ENCODE results near the gene HIP1R.
"Not testable (repeated sequence)": the region's sequence is repeated elsewhere in the genome, so short reads cannot be mapped to it uniquely, and the experiment has no call there.

Gene HIP1R

DNA sequence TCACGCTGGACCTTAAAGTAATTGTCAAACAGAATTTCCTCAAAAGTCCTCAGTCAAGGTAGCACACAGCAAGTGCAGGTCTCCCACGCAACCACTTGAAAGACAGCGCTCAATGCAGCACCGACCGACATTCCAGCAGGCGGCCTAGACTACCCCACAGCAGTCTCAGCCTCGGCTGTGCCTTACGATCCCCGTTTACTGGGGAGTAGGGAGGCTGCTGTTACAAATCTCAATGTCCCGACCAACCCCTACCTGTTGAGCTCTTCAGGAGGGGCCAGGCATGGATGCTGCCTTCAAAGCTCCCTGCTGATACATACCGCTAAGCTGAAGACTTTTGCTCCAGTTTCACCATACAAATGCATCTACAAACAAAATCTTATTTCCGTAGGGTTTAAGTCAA, 38.8 kb downstream of the HIP1R start:
- no peak for DNase-seq (ENCODE audit: low spot score)

DNA sequence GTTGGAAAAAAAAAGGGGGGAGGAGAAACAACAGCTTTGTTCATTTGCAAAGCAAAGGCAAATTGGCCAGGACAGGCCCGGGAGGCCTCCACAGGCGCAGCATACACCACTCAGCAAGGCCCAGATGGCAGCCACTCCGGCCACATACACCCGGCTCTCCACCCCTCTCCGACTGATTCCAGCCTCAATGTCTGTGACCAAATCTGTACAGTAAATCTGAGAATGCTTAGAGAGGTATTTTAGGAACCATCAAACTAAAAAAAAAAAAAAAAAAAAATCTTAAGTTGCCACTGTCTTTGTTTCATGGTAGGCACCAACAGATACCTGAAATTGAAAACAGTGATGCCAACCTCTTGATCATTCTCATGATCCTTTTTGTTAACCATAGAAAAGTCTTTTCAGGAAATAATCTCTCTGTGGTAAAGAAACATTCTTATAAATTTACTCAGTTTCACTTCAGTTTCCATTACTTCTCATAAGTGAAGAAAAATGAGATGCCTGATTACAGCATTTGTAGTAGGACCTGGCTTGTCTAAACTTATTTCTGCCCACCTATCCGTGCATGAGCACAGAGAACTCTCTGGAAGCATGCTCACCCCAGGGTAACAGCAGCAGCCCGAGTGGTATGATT, 40.4 kb downstream of the HIP1R start:
- no peak for DNase-seq (ENCODE audit: low spot score)

DNA sequence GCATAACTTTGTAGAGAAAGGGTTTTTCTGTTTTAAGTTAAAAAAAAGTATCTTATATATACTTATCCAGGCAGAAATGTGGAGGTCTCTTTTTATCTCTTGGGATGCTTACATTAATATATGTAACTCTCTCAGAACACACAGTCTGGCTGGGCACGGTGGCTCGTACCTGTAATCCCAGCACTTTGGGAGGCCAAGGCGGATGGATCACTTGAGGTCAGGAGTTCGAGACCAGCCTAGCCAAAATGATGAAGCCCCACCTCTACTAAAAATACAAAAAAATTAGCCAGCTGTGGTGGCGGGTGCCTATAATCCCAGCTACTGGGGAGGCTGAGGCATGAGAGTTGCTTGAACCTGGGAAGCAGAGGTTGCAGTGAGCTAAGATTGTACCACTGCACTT, 41.0 kb downstream of the HIP1R start:
- DNase-seq (ENCODE audit: low spot score) = not testable (repeated sequence)

DNA sequence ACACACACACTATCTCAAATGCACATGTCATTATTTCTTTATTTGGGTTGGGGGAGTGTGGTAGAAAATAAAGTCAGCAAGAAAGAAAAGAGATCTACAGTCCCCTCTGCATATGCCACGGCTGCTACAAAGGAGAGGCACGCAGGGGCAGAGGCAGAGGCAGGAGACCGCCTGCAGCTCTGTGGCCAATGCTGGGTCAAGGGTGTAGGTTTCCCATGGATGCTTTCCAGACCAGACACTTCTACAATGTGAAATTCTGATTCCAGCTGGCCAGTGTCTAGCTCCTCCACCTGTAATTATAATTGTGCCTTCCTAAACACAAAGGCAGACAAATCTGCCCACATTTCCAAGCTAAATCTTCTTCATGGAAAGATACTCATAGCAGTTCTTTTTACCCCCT, 41.5 kb downstream of the HIP1R start:
- no peak for DNase-seq (ENCODE audit: low spot score)

DNA sequence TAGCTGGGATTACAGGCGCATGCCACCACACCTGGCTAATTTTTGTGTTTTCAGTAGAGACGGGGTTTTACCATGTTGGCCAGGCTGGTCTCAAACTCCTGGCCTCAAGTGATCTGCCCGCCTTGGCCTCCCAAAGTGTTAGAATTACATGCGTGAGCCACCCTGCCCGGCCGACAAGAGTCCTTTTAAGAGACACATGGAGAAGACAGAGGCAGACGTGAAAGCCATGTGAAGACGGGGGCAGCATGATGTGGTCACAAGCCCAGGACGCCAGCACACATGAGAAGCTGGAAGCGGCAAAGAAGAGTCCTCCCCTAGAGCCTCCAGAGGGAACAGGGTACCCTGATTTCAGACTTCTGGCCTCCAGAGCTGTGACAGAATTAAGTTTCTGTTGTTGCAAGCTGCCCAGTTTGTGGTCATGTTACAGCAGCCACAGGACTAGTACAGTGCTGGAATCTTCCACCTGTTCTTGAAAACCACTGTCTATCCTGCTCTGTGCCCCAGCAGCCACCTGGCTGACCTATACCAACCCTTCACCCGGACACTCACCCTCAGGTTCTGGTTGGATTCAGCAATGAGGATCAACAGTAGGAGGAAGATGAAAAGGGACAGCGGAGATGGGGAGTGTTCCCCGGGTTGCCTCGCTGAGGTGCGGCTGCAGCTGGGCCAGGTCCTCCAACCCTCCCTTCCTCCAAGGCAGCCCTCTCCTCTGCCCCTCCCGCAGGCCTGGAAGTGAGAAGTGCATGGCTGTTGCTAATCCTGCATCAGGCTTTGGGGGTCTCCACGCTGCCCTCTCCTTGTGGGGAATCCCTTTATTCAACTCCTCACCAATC, 43.7 kb downstream of the HIP1R start:
- no peak for DNase-seq (ENCODE audit: low spot score)

DNA sequence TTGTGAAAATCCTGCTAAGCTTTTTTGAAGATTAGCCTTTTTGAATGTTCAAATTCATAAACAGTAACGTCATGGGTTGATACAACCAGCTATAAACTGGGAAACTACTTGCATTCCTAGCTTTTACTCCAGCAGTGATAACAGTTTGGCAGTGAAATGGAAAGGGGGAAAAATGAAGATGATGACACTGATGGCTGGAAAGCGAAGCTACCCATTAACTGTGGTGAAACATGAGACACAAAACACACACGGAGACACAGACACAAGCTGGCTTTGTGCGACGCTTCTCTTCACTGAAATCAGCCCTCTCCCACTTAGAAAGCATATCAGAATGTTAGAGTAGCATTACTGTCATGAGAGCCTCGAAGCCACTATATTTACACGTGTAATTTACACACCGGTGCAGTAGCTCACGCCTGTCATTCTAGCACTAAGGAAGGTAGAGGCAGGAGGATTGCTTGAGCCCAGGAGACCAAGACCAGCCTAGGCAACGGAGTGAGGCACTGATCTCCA, 45.0 kb downstream of the HIP1R start:
- DNase-seq (ENCODE audit: low spot score) = no peak

DNA sequence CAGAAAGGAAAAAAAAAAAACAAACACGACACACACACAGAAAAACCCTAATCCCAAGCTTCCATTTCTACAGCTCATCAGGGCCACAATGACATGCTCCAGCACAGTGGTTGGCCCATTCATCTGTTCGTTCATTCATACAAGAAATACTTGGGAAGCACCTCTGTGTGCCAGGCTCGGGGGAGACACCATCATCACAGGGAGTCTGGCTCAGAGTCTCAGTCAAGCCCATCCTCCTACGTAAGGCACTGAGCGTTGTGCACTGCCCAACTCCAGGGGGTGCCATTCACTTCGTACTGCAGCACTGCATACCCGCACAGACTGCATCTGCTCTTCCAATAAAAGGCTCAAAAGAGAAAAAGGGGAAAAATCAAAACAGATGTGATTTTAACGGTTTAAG, 45.4 kb downstream of the HIP1R start:
- no peak for DNase-seq (ENCODE audit: low spot score)

DNA sequence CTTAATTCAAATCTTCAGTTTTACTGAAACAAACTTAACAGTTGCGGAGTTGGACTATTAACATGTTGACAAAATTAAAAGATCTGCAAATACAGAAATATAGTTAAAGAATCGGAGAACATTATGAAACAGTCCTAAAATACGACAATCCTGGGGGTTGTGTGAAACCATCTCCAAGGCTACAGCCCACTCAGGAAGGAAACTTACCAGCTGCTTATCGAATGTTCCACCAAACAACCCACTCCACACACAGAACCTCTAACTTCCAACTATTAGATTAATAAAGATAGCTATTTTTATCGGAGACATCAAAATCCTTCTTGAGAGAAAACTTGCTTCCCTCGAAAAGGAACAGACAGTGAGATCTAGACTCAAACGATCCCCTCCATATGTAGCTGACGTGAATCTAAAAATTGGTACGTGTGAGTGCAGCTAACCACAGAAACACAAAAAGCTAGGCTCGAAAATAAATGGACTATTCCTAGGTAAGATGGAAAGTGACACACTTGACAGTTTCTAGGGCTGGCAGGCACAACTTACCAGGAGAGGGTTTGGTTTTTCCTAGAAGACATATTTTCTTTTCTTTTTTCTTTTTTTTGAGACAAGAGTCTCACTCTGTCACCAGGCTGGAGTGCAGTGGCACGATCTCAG, 47.8 kb downstream of the HIP1R start:
- no peak for DNase-seq (ENCODE audit: low spot score)

DNA sequence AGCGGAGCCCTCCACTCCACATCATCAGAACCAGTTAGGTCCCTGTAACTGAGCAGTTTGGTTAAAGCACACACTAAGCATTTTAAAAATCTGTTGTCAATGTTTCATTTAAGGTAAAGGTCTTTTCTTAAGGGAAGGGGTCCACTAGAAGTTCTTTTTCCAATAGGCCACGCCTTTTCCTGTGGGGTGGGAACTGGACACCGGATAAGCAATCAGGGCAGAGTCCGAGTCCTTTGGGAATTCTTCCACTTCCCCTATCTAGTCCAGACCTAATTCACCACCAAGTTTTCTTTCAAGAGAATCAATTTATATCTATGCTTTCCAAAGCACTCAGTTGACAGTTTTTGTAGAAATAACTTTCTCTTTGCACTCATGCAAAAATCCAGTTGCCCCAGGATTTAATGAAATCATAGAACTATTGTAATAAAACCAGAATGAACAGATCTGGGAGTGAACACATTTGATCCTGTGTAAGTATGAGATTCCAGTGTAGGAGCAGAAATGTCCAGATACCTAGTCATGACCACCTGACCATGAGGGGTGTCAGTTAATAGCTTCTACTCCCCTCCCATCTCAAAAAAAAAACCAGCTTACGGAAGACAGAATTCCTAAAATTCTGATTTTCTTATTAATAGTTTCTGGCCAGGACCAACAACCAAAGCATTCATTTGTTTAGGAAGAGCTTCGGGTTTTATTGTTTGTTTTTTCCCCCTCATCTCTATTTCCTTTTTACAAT, 49.0 kb downstream of the HIP1R start:
- no peak for DNase-seq (ENCODE audit: low spot score)

DNA sequence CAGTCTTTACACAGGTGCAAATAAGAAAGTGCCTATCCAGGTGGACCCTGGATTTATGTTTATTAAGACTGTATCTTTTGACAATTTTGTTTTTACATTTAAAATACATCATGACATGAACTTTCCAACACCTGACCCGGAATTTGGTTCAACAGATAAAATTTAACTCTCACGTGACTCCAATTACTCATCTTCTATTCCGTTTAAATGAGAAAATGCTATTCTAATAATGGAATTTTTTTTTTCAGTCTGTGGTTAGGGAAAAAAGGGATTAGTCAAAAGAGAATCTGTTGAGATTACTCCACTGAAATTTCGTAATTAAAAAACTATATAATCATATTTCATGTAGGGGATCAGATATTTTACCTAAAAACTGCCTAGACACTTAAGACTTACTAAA, 49.6 kb downstream of the HIP1R start:
- DNase-seq (ENCODE audit: low spot score) = no peak

DNA sequence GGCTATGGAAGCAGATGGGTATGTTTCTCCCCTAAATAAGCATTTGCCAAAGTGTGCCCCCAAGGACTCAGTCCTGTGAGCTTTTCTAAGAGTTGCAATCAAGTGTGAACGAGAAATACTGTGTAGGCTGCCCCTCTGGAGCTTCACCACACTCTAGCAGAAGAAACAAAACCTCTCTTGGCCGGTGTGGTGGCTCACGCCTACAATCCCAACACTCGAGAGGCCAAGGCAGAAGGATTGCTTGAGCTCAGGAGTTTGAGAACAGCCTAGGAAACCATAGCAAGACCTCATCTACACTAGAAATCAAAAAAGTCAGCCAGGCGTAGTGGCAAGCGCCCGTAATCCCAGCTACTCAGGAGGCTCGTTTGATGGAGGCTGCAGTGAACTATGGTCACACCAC, 50.9 kb downstream of the HIP1R start:
- no peak for DNase-seq (ENCODE audit: low spot score)

DNA sequence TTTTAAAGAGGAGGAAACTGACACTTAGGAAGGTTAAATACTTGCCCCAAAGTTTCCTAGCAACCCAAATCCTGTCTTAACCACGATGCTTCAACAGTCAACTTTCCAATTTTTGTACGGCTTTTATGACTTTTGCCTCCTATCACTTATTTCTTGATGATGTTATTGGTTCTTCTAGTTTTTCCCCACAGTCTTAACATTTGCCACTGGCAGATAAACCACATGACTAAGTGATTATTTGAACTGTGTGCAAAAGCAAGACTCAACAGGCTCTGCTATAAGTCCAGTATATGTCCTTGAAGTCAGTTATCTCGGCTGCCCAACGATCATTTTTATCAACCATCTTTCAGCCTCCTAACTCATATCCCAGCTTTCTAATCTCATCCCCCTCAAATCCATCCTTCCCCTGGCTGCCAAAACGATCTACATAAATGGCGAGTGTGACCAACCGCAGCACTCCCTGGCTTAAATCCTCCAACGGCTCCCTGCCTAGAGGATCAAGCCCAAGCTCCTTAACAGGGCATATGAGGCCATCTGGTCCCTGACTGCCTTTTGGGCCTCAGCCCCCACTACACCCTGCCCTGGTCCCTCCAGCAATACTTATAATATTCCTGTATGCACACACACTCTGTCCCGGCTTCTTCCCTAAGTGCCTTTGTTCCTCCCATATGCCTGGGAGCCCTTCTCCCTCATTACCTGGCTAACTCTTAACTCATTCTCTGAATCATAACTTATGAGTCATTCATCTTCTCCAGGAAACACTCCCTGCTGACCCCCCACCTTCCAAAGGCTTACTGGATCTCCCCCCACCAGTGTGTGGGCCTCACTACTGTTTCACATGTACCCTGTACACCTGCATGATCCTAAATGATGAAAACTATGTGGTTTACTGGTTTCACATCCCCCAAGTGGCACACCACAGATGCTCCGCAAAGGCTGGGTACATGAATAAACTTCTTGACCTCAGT, 51.9 kb downstream of the HIP1R start:
- DNase-seq (ENCODE audit: low spot score) = peak; percentile 92

DNA sequence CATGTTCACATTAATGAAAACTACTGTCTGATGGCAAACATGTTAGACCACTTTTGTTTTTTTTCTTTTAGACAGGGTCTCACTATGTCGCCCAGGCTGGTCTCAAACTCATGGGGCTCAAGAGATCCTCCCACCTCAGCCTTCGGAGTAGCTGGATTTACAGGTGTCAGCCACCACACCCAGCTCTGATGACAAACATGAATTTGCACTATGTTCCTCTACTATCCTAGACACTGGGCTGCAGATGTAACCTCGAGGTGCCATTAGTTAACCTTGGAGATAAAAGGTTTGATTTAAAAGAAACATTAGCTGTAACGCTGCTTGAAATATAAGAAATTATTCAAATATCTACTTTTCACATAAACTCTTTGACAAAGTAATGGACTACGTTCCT, 52.6 kb downstream of the HIP1R start:
- peak; percentile 60 for DNase-seq (ENCODE audit: low spot score)

DNA sequence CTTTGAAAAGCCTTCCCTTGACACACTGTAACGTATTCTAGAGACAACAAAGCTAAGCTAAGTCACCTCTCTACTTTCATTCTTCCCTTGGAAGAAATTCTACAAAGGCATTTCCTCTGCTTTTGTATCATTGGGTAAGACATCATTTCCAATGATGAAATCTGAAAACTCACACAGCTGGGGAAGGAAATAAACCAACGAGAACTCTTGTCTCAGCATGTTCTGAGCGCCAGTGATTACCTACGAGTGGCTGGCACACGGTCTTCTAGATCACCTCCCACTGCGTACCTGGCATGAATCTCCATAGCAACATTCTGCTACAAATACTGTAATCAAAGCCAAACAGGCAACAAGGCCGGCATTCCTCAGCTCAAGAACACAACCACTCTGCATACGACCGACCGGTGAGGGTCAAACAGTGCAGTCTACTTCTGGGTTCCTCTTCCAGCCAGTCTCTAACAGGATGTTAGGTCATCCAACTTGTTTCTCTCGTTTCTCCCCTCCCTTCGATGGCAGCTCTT, 53.0 kb downstream of the HIP1R start:
- peak; percentile 81 for DNase-seq (ENCODE audit: low spot score)

DNA sequence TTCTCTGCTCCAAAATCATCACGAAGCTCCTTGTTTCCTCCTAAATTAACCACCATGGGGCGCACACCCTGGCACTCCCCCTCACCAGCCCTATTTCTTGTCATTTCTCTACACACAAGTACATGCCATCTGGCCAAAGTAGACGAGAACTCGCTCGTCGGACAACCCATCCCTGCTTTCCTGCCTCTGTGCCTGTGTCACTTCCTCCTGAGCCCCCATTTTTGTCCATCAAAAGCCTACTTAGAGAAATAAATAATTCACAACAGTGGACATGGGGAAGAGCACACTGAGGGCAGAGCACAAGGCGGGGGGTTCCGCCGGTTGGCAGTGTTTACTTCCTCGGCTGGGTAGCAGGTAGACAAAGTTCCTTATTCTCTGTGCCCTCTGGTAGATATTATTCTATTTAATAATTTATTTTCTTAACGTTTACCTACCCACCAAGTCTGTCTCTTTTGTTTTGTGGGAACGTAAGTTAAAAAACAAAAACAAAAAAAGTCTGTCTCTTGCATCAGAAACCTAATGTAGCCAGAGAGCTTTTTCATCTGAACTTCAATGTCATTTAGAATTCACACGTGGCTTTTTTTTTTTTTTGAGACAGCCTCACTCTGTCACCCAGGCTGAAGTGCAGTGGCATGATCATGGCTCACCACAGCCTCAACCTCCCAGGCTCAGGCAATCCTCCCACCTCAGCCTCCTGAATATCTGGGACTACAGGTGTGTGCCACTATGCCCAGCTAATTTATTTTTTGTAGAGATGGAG, 54.7 kb downstream of the HIP1R start:
- DNase-seq (ENCODE audit: low spot score) = no peak

DNA sequence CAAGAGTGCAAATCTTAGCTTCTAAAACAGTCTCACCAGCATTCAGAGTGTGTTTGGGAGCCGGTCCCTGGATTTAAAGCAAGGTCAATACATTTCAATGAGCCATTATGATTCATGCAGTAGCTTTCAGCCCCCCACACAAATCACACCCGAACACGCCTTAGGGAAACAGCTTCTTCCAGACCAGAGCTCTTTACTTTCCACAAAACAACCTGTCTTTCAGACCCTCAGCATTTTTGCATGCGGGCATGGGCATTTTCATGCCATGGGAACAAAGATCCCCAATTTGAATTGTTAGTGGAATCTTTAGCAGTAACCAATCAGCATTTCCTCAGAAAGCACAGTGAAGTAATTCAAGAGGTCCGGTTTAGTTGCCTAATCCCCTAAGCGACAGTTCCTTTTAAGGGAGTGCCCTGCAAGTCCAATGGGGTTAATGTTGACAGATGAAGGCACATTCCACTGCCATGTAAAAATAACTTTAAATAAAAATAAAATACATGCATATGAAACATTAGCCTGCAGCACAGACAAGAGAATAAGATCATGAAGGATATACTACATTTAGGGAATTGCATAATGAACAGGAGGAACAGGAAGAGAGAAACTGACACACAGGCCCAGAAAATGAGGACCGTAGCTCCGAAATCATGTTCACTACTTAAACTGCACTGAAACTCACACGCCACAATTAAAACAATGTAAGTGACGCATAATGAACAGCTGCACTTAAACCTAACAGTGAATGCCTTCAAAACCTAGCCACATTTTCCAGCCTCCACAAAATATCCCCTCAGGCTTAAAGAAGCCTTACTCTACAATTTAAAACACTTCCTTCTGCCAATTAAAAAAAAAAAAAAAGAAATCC, 56.6 kb downstream of the HIP1R start:
- peak; percentile 79 for DNase-seq (ENCODE audit: low spot score)

DNA sequence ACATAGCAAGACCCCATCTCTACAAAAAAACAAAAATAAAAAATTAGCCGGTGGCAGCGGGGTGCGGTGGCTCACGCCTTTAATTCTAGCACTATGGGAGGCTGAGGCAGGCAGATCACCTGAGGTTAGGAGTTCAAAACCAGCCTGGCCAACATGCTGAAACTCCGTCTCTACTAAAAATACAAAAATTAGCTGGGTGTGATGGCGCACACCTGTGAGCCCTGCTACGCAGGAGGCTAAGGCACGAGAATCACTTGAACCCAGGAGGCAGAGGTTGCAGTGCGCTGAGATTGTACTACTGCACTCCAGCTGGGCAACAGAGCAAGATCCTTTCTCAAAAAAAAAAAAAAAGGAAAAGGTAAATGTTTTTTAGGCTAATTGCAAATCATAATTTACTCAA, 57.5 kb downstream of the HIP1R start:
- not testable (repeated sequence) for DNase-seq (ENCODE audit: low spot score)

DNA sequence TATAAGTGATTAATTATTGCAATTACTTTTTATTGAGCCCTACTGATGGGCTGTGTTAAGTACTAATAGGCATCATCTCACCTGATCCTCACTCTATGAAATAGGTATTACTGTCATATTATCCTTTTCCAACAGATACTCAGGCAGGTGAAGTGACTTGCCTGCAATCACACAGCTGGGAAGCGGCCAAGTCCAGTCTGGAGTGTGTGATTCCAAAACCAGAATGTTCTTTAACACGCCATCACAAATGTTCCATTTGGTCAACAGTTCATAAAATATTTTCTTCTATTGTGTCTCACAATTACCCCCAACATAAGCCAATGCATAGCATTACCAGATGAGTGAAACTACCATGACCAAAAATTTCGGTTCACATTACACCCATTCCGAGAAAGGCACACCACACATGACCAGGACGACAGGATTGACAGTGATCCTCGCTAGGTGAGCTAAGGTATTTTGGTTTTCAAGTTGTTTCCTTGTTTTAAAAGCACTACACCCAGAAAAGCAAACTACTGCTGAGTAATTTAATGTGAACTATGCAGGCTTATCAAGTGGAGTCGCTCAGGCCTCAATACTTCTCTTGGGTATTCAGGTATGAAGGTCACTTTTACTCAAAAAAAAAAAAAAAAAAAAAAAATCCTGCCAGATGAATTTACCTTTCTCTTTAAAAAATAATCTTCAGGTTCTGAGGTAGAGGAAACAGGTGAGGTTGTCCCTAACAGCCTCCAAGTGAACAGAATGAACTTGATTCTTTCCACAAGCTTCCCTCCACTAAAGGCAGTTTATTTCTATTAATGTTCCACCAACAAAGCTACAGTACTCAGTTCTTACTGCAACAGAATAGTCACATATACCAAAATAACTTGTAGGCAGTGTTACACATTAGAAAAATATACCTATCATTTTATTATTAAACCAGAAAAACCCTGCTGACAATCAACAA, 58.2 kb downstream of the HIP1R start:
- DNase-seq (ENCODE audit: low spot score) = no peak

Data from LoVo (cell line).